ENCODE measurements around the gene KISS1R. TPM values are rescaled to one million over a fixed set of nuclear protein-coding genes. Genes with fewer than 3 reads are reported as not detected.

The KISS1R gene
- total RNA-seq, 1 donor from 2014 or later = 0.92 TPM

DNA sequence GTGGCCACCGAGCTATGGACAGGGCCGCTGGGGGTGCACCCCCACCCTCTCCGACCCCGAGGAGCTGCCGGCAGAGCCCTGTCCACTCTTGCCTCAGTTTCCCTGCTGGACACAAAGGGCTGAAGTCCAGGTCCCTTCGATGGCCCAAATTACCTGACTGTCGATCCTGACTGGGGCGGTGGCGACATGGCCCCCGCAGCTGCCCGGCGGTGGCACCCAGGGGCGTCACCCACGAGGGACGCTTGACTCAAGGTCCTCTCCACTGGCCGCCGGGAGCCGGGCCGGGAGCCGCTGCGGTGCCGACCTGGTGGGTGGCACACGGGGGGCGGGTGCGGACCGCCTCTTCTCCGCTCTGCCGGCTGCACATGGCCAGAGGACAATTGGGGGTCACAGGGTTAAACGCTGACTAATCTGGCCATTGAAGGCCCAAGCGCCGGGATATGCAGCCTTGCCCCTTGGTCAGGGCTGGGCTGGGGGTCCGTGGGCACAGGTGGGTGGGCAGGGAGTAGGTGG lies 25.1 kb downstream of the KISS1R start:
- TF ChIP-seq, protein P1, sequence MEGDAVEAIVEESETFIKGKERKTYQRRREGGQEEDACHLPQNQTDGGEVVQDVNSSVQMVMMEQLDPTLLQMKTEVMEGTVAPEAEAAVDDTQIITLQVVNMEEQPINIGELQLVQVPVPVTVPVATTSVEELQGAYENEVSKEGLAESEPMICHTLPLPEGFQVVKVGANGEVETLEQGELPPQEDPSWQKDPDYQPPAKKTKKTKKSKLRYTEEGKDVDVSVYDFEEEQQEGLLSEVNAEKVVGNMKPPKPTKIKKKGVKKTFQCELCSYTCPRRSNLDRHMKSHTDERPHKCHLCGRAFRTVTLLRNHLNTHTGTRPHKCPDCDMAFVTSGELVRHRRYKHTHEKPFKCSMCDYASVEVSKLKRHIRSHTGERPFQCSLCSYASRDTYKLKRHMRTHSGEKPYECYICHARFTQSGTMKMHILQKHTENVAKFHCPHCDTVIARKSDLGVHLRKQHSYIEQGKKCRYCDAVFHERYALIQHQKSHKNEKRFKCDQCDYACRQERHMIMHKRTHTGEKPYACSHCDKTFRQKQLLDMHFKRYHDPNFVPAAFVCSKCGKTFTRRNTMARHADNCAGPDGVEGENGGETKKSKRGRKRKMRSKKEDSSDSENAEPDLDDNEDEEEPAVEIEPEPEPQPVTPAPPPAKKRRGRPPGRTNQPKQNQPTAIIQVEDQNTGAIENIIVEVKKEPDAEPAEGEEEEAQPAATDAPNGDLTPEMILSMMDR (conservative IDR thresholded peaks at IDR 0.05; ENCODE audit: low read depth, low read length) = no peak
- H3K4me3 ChIP-seq (ENCODE audit: low read depth, low read length) = no peak overlapping the region
- DNase-seq (ENCODE audit: low read depth) = no peak

DNA sequence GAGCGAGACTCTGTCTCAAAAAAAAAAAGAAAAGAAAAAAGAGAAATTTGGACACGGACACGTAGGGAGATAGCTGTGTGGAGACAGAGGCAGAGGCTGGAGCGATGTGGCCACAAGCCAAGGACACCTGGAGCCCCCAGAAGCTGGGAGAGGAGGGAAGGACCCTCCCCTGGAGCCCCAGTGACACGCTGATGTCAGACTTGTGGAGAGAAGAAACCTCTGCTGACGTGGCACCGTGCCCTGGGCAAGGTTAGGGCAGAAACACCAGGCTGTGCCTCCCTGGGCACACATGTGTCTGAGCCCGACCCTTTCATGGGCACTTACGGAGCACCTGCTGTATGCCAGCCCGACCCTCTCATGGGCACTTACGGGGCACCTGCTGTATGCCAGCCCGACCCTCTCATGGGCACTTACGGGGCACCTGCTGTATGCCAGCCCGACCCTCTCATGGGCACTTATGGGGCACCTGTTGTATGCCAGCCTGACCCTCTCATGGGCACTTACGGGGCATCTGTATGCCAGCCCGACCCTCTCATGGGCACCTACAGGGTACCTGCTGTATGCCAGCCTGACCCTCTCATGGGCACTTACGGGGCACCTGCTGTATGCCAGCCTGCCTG lies 26.5 kb downstream of the KISS1R start:
- TF ChIP-seq, protein P1 (conservative IDR thresholded peaks at IDR 0.05; ENCODE audit: low read depth, low read length) = no peak
- no peak for DNase-seq (ENCODE audit: low read depth)
- H3K4me3 ChIP-seq (ENCODE audit: low read depth, low read length) = no peak overlapping the region

DNA sequence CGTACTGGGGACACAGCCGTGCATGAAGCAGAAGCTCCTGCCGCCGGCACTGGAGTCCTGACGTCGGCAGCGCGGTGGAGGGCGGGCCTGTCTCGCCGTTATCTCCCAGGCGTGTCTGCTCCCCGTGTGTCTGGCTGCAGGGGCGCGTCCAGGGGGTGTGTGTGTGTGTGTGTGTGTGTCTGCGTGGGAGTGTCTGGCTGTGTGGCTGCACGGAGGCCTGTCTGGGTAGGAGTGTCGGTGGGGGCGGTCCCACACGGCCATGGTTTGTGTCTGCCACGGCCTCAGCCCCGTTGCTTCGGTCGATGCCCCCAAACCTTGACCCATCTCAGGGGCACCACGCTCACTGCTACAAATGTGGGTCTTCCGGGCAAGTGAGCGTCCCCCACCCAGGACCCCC lies 27.0 kb downstream of the KISS1R start:
- no peak for DNase-seq (ENCODE audit: low read depth)
- TF ChIP-seq, protein P1 (conservative IDR thresholded peaks at IDR 0.05; ENCODE audit: low read depth, low read length) = no peak
- H3K4me3 ChIP-seq (ENCODE audit: low read depth, low read length) = no peak overlapping the region

DNA sequence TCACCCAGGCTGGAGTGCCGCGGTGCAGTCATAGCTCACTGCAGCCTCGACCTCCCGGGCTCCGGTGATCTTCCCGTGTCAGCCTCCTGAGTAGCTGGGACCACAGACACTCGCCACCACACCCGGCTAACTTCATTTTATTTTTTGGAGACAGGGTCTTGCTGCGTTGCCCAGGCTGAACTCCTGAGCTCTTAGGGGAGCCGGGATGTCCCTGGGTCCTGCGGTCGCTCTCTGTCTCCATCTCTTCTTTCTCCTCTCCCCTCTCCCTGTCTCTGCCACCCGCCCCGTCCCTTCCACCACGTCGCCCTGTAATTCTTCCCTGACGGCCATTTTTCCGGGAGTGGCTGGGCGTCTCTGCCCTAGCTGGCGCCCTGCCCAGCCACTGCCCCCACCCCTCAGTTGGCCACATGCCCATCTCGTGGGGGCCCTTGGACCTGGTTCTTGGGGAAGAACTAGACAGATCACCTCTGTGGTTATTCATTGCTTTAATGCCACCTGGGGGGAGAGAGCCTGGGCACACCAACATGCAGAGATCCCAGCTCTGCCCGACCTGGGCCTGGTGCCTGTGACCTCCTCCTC lies 27.6 kb downstream of the KISS1R start:
- no peak for DNase-seq (ENCODE audit: low read depth)
- no peak overlapping the region for H3K4me3 ChIP-seq (ENCODE audit: low read depth, low read length)
- TF ChIP-seq, protein P1 (conservative IDR thresholded peaks at IDR 0.05; ENCODE audit: low read depth, low read length) = no peak

DNA sequence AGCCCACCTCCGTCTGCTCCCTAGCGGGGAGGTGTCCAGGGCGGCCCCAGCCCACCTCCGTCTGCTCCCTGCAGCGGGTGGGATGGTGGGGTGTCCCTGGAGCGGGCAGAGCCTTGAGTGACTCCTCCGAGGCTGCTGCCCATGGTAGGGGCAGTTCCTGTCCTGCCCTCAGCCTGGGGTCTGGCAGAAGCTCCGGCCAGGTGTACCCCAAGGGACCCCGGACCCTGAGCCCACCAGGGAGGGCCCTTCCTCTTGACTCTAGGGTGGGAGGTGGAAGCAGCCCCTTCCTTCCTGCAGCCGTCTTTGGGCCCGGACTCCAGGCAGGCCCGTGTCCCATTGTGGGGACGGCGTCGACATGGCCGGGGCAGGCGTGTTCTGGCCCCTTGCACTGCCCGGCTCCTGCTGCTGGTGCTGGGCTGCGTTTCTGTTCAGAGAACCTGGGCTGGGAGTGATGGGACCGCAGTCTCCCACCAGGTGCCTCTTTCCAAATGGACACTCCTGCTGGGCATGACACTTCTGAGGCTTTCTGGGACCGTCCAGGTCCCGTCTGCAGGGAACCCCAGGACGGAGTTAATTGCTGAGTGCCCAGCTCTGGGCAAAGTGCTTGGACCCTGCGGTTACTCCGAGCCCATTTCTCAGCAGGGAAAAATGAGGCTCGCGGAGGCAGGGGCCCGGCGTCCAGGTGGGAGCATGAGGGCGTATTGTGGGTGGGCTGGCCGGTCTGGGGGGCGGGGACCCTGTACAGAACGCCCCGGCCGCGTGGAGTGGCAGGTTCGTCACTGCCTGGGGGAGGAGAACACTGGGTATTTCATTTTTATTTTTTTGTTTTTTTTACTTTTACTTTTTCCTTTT lies 28.5 kb downstream of the KISS1R start:
- H3K4me3 ChIP-seq (ENCODE audit: low read depth, low read length) = no peak overlapping the region
- TF ChIP-seq, protein P1 (conservative IDR thresholded peaks at IDR 0.05; ENCODE audit: low read depth, low read length) = no peak
- no peak for DNase-seq (ENCODE audit: low read depth)

DNA sequence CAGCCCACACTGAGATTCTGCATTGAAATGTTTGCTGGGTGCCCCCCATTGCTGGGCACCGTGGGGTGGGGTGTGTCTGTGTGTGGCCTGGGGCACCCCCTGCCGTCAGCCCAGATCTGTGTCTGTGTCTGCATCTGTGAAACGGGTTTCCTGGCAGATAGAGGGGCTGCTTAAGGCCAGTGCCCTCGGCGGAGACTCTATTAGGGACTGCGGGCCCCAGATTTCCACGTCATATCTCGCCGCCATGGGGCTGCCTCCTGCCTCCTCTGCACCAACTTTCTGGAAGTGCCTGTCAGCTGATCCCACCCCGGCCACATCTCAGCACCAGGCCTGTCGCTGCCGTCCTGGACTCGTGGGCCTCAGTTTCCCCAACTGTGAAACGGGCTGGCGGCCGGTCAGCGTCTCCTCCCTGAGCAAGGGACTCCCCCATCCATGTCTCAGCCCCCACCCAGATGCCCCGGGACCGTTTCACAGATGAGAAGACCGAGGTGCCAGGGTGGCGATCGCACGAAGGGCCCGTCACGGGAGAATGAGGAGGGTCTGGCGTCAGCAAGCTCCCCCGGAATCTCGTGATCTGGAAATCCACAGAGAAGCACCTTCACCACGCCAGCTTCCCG lies 30.1 kb downstream of the KISS1R start:
- TF ChIP-seq, protein P1 (conservative IDR thresholded peaks at IDR 0.05; ENCODE audit: low read depth, low read length) = no peak
- H3K4me3 ChIP-seq (ENCODE audit: low read depth, low read length) = no peak overlapping the region
- DNase-seq (ENCODE audit: low read depth) = no peak
